ENCODE results near the gene RAPGEF1. TPM values are rescaled to one million over a fixed set of nuclear protein-coding genes. Genes with fewer than 3 reads are reported as not detected.
"Not testable (repeated sequence)": the region's sequence is repeated elsewhere in the genome, so short reads cannot be mapped to it uniquely, and the experiment has no call there.

Gene RAPGEF1
- total and polyA plus RNA-seq, 2 donors (not counting 3 experiments of a cell fraction or from before 2014, with no cell fraction given), result 50.0 to 124 TPM

- intact Hi-C loops (cut with micrococcal nuclease), result loop anchor here (1.0 kb wide), 2 partner anchors 32 to 52 kb away; no protein-coding TSS in a partner anchor
- CTCF ChIA-PET, result interaction anchor here (1.0 to 1.9 kb wide), 14 partner anchors 13 to 90 kb away, joined by 3 to 10 read pairs (median 4); partner anchors contain the start of gene RAPGEF1
Observed at GRCh38 chr9:131681826-131682225, 58.0 kb downstream of the RAPGEF1 start.

DNA sequence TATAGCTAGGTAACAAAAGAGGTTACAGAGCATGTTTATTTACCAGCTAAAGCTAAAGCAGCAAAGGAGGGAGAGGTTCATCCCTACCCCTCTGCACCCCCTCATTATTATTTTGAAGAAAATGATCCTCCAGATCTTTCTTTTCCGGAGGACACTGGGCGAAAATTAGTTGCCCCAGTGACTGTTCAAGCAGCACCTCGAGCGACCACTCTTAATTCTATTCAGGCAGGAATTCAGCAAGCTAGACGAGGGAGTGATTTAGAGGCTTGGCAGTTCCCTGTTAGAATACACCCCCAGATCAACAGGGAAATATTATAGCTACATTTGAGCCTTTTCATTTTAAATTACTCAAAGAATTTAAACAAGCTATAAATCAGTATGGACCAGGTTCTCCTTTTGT is 58.8 kb downstream of the RAPGEF1 start:
- H2AFZ ChIP-seq (ENCODE audit: low read depth, low read length); BruUV-seq (replicated peaks); FAIRE-seq; H3K27me3 ChIP-seq (ENCODE audit: control insufficient read depth in 2 of 2, insufficient read depth in 2 of 2, low read length in 2 of 2); intact Hi-C loops (cut with micrococcal nuclease); H3K4me3 ChIP-seq (replicated peaks in 1 of 3; ENCODE audit: insufficient read depth in 1 of 3, low read depth in 1 of 3, low read length in 3 of 3); DNase-seq (ENCODE audit: low read depth, low spot score); H3K9me3 ChIP-seq (replicated peaks; ENCODE audit: control insufficient read depth, insufficient read depth, low read length); H3K4me2 ChIP-seq (ENCODE audit: insufficient read depth, low read length); H4K20me1 ChIP-seq (replicated peaks; ENCODE audit: control insufficient read depth, extremely low read depth, insufficient read depth, low read length); dilution Hi-C loops (cut with MboI; ENCODE audit: extremely low pct_ligation_motif_present, low sequenced_read_pairs); H3K27ac ChIP-seq (ENCODE audit: insufficient read depth, low read depth, low read length); H3K9me1 ChIP-seq (replicated peaks; ENCODE audit: control insufficient read depth, extremely low read depth, insufficient read depth, low read length); H3K9ac ChIP-seq (replicated peaks; ENCODE audit: extremely low read depth, insufficient read depth, low read length); H3K36me3 ChIP-seq (ENCODE audit: control insufficient read depth in 2 of 2, extremely low read depth in 1 of 2, insufficient read depth in 2 of 2, low read length in 2 of 2): not testable (repeated sequence)
- CTCF ChIA-PET, result interaction anchor here (1.0 to 1.9 kb wide), 13 partner anchors 13 to 89 kb away, joined by 3 to 10 read pairs (median 5); partner anchors contain the start of gene RAPGEF1
- Histone ChIP-seq H3K79me2 (ENCODE audit: control insufficient read depth, insufficient read depth, low read length) (peaks cover 46% of the 10 kb centered on the region), H3K4me1 (ENCODE audit: control insufficient read depth, extremely low read depth, insufficient read depth, low read length) (peaks cover 52% of the 10 kb centered on the region)
- POLR2A ChIA-PET, result interaction anchor here (1.1 to 1.5 kb wide), 2 partner anchors 34 to 53 kb away, joined by 4 read pairs; no protein-coding TSS in a partner anchor

More at GRCh38 chr9:131681826-131682225, 58.0 kb downstream of the RAPGEF1 start:
- FAIRE-seq, result peak; percentile 61
- H3K9me1 ChIP-seq (replicated peaks; ENCODE audit: control insufficient read depth, extremely low read depth, insufficient read depth, low read length); dilution Hi-C loops (cut with MboI; ENCODE audit: extremely low pct_ligation_motif_present, low sequenced_read_pairs); H2AFZ ChIP-seq (ENCODE audit: low read depth, low read length); H3K36me3 ChIP-seq (ENCODE audit: control insufficient read depth in 2 of 2, extremely low read depth in 1 of 2, insufficient read depth in 2 of 2, low read length in 2 of 2); H3K27me3 ChIP-seq (ENCODE audit: control insufficient read depth in 2 of 2, insufficient read depth in 2 of 2, low read length in 2 of 2); BruUV-seq (replicated peaks); H4K20me1 ChIP-seq (replicated peaks; ENCODE audit: control insufficient read depth, extremely low read depth, insufficient read depth, low read length); H3K9me3 ChIP-seq (replicated peaks; ENCODE audit: control insufficient read depth, insufficient read depth, low read length): not testable (repeated sequence)
- Histone ChIP-seq H3K4me1 (ENCODE audit: control insufficient read depth, extremely low read depth, insufficient read depth, low read length) (peaks cover 44% of the 10 kb centered on the region), H3K9ac (replicated peaks; ENCODE audit: extremely low read depth, insufficient read depth, low read length) (peak overlapping the region; percentile 60), H3K4me2 (ENCODE audit: insufficient read depth, low read length) (peak overlapping the region; percentile 60), H3K79me2 (ENCODE audit: control insufficient read depth, insufficient read depth, low read length) (peaks cover 46% of the 10 kb centered on the region), H3K4me3 (replicated peaks in 1 of 3; ENCODE audit: insufficient read depth in 1 of 3, low read depth in 1 of 3, low read length in 3 of 3) (peak overlapping the region in 1 of 3 experiments; percentile 1), H3K27ac (ENCODE audit: insufficient read depth, low read depth, low read length) (peak overlapping the region; percentile 69)
- POLR2A ChIA-PET, result interaction anchor here (1.0 to 1.5 kb wide), 3 partner anchors 10 to 52 kb away, joined by 3 to 4 read pairs (median 4); no protein-coding TSS in a partner anchor
- TF ChIP-seq JUN (IDR thresholded peaks at IDR 0.05; ENCODE audit: borderline replicate concordance, insufficient read depth, insufficient read length, low read depth), result peak; percentile 8
- DNase-seq (ENCODE audit: low read depth, low spot score), result peak; percentile 83
